Mesenchymal stem cell (in vitro differentiated cells and primary cell): ENCODE results near the gene EXOC4.

Experiments
- DNase-seq: peaks from one replicate; pipeline ENCODE4 v3.0.0-alpha.2; 2013
- H2AFZ ChIP-seq: one replicate; pipeline ENCODE4 v1.6.1; 2013; ENCODE audit warnings: low read depth, mild to moderate bottlenecking, control low read depth, inconsistent platforms, low read length, moderate library complexity
- H2AK5ac ChIP-seq: 2 replicates; pipeline ENCODE4 v1.6.1; 2013; ENCODE audit warnings: low read length, moderate library complexity, mild to moderate bottlenecking, inconsistent platforms; ENCODE audit not compliant: severe bottlenecking
- H2BK120ac ChIP-seq: one replicate; pipeline ENCODE4 v1.6.1; 2013; ENCODE audit warnings: low read depth, mild to moderate bottlenecking, inconsistent platforms, low read length, moderate library complexity
- H2BK12ac ChIP-seq, 2 experiments: one replicate each; pipeline ENCODE4 v1.6.1; 2013; ENCODE audit warnings: inconsistent platforms in 2 of 2, low read length in 2 of 2, mild to moderate bottlenecking in 2 of 2, moderate library complexity in 2 of 2, control low read depth in 1 of 2
- H2BK15ac ChIP-seq: one replicate; pipeline ENCODE4 v1.6.1; 2013; ENCODE audit warnings: mild to moderate bottlenecking, low read depth, inconsistent platforms; ENCODE audit not compliant: poor library complexity, severe bottlenecking
- H2BK5ac ChIP-seq: 2 replicates; pipeline ENCODE4 v1.6.1; 2013; ENCODE audit warnings: low read depth, mild to moderate bottlenecking, low read length, control low read depth, inconsistent platforms; ENCODE audit not compliant: poor library complexity, severe bottlenecking
- H3K14ac ChIP-seq, 2 experiments: one replicate each; pipeline ENCODE4 v1.6.1; 2013; ENCODE audit warnings: inconsistent platforms in 2 of 2, low read length in 2 of 2, control low read depth in 1 of 2, mild to moderate bottlenecking in 1 of 2, moderate library complexity in 1 of 2
- H3K18ac ChIP-seq, 2 experiments: one replicate each; pipeline ENCODE4 v1.6.1; 2013; ENCODE audit warnings: inconsistent platforms in 2 of 2, low read length in 2 of 2, control low read depth in 1 of 2, low read depth in 1 of 2, mild to moderate bottlenecking in 1 of 2
- H3K23ac ChIP-seq, 2 experiments: one replicate each; pipeline ENCODE4 v1.6.1; 2013; ENCODE audit warnings: inconsistent platforms in 2 of 2, low read length in 2 of 2, mild to moderate bottlenecking in 2 of 2, moderate library complexity in 2 of 2, control low read depth in 1 of 2
- H3K27ac ChIP-seq: 2 replicates; pipeline ENCODE4 v1.5.1; 2013; ENCODE audit warnings: mild to moderate bottlenecking, moderate library complexity, low read length, control low read depth, inconsistent platforms; ENCODE audit not compliant: poor library complexity, severe bottlenecking
- H3K27me3 ChIP-seq, 2 experiments: 2 replicates each; pipeline versions ENCODE4 v1.6.1 to v1.7.0; 2013; ENCODE audit warnings: low read length in 2 of 2, mild to moderate bottlenecking in 2 of 2, moderate library complexity in 2 of 2, control low read depth in 1 of 2, inconsistent platforms in 1 of 2; ENCODE audit not compliant: control insufficient read depth in 1 of 2, insufficient read depth in 1 of 2
- H3K36me3 ChIP-seq, 2 experiments: 2 replicates each; pipeline versions ENCODE4 v1.6.1 to v1.7.0; 2013; ENCODE audit warnings: low read length in 2 of 2, control low read depth in 1 of 2, inconsistent platforms in 1 of 2, low read depth in 1 of 2, mild to moderate bottlenecking in 1 of 2; ENCODE audit not compliant: insufficient read depth in 2 of 2, control insufficient read depth in 1 of 2
- H3K4ac ChIP-seq, 2 experiments: one replicate each; pipeline ENCODE4 v1.6.1; 2013; ENCODE audit warnings: inconsistent platforms in 2 of 2, low read length in 2 of 2, mild to moderate bottlenecking in 2 of 2, moderate library complexity in 2 of 2, control low read depth in 1 of 2, low read depth in 1 of 2
- H3K4me1 ChIP-seq: 2 replicates; pipeline ENCODE4 v1.6.1; 2013; ENCODE audit warnings: low read depth, low read length, control low read depth; ENCODE audit not compliant: control insufficient read depth, insufficient read depth
- H3K4me2 ChIP-seq: 2 replicates; pipeline ENCODE4 v1.6.1; 2013; ENCODE audit warnings: low read length, mild to moderate bottlenecking, inconsistent platforms; ENCODE audit not compliant: poor library complexity, severe bottlenecking
- H3K4me3 ChIP-seq, 2 experiments: 2 replicates each; pipeline versions ENCODE4 v1.5.1 to v1.7.0; 2013; ENCODE audit warnings: low read length in 2 of 2, mild to moderate bottlenecking in 2 of 2, control low read depth in 1 of 2, low read depth in 1 of 2; ENCODE audit not compliant: insufficient read depth in 1 of 2
- H3K79me1 ChIP-seq: replicated peaks from 2 replicates; pipeline ENCODE4 v1.6.1; 2013; ENCODE audit warnings: mild to moderate bottlenecking, control low read depth, low read length, inconsistent platforms; ENCODE audit not compliant: poor library complexity, severe bottlenecking
- H3K9ac ChIP-seq: 2 replicates; pipeline ENCODE4 v1.7.0; 2013; ENCODE audit warnings: mild to moderate bottlenecking, low read length, moderate library complexity
- H3K9me3 ChIP-seq: 2 replicates; pipeline ENCODE4 v1.7.0; 2013; ENCODE audit warnings: mild to moderate bottlenecking, low read length; ENCODE audit not compliant: control insufficient read depth
- H4K8ac ChIP-seq: one replicate; pipeline ENCODE4 v1.6.1; 2013; ENCODE audit warnings: inconsistent platforms, mild to moderate bottlenecking, low read length, moderate library complexity
- H4K91ac ChIP-seq: one replicate; pipeline ENCODE4 v1.6.1; 2013; ENCODE audit warnings: mild to moderate bottlenecking, low read length, inconsistent platforms
- WGBS: methylation state at CpG from one replicate; pipeline ENCODE4 v1.1.7; 2013; ENCODE audit warnings: mixed read lengths; 5-methylcytosine and 5-hydroxymethylcytosine counted together

EXOC4 gene

DNA sequence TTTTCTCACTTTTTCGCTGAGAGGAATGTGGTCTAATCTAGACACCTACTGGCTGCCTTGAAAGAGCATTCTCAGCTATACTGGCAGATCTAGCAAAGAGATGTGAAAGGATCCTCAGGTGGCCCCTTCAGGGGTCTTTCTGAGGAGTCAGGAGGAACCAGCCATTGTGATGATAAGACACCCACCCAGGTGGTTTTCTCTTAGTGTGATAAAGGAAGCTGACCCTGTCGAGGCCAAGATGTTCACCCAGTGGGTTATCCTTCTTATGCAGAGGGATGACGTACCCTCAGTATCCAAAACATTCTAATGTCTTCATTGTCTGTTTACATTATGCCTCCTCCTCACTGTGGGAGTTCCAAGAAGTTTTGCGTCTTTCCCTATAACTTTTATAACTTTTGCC is 776.0 kb downstream of the EXOC4 start:
- no peak for DNase-seq
- H2BK5ac ChIP-seq = no peak overlapping the region
- no peak overlapping the region for H3K14ac ChIP-seq
- no peaks in the 10 kb centered on the region for H3K9me3 ChIP-seq
- WGBS = 61% methylated on average over 4 of the region's 4 CpGs
- H3K23ac ChIP-seq = no peak overlapping the region
- no peak overlapping the region for H2BK15ac ChIP-seq
- H3K4me2 ChIP-seq = no peak overlapping the region
- H3K4me1 ChIP-seq = no peaks in the 10 kb centered on the region
- H2AFZ ChIP-seq = no peak overlapping the region
- no peak overlapping the region for H4K91ac ChIP-seq
- no peak overlapping the region for H3K18ac ChIP-seq
- H2AK5ac ChIP-seq = no peak overlapping the region
- H2BK12ac ChIP-seq = no peak overlapping the region
- peaks cover 0 to 2% of the 10 kb centered on the region in 2 experiments for H3K36me3 ChIP-seq
- H3K79me1 ChIP-seq = peaks cover 1% of the 10 kb centered on the region
- no peak overlapping the region for H3K4me3 ChIP-seq
- no peak overlapping the region for H3K9ac ChIP-seq
- no peaks in the 10 kb centered on the region for H3K27me3 ChIP-seq
- H3K27ac ChIP-seq = no peak overlapping the region
- no peak overlapping the region for H4K8ac ChIP-seq
- no peak overlapping the region for H2BK120ac ChIP-seq
- no peak overlapping the region for H3K4ac ChIP-seq

DNA sequence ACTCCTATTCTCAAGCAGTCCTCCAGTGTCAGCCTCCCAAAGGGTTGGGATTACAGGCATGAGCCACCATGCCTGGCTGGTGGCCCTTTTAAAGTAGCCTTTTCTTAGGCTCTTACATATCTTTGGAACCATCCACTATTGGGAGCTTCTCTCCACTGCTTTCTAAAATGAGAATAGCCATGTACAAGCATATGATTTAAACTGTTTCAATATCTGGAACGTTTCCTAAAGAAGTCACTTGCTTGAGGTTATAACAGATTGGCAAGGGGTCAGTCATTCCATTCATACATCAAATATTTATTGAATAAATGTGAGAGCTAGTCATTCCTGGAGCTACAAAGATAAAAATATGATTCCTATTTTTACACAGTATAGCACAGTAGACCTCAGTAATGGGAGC is 776.9 kb downstream of the EXOC4 start:
- Histone ChIP-seq H3K36me3 (peaks cover 0 to 2% of the 10 kb centered on the region in 2 experiments), H3K27ac (no peak overlapping the region)
- no peak for DNase-seq

DNA sequence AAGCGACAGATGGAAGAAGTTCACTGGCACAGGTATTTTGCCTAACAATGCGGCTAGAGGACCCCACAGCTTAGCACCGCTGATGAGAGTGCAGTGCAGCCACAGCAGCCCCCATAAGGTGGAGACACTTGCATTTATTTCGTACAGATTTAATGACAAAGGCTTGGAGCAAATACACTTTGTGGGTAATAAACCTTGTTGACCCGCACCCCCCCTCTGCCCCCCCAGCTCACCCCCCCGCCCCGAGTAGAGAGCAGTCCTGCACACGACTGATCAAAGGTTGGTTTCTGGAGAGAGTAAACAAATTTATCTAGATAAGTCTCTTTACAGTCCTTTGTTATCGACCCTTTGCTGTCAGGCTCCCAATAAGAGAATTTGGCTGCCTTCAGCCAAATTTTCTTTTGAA is 777.6 kb downstream of the EXOC4 start:
- H3K27me3 ChIP-seq = no peaks in the 10 kb centered on the region
- no peak overlapping the region for H2BK15ac ChIP-seq
- 95% methylated on average over 6 of the region's 9 CpGs for WGBS
- no peak overlapping the region for H3K14ac ChIP-seq
- H4K8ac ChIP-seq = no peak overlapping the region
- H3K4ac ChIP-seq = no peak overlapping the region
- H3K9me3 ChIP-seq = no peaks in the 10 kb centered on the region
- no peaks in the 10 kb centered on the region for H3K36me3 ChIP-seq
- no peaks in the 10 kb centered on the region for H3K79me1 ChIP-seq
- H3K9ac ChIP-seq = no peak overlapping the region
- H2BK12ac ChIP-seq = no peak overlapping the region
- no peak overlapping the region for H3K23ac ChIP-seq
- no peak overlapping the region for H2AK5ac ChIP-seq
- H3K18ac ChIP-seq = no peak overlapping the region
- no peak overlapping the region for H3K4me2 ChIP-seq
- no peak overlapping the region for H3K27ac ChIP-seq
- H2BK5ac ChIP-seq = no peak overlapping the region
- H2BK120ac ChIP-seq = no peak overlapping the region
- no peaks in the 10 kb centered on the region for H3K4me1 ChIP-seq
- no peak for DNase-seq
- H2AFZ ChIP-seq = no peak overlapping the region
- H4K91ac ChIP-seq = no peak overlapping the region
- H3K4me3 ChIP-seq = no peak overlapping the region

More for the DNA sequence above, 776.9 kb downstream of the EXOC4 start:
- Histone ChIP-seq H4K8ac (no peak overlapping the region), H3K18ac (no peak overlapping the region), H3K9me3 (no peaks in the 10 kb centered on the region), H3K14ac (no peak overlapping the region), H3K4ac (no peak overlapping the region), H2BK5ac (no peak overlapping the region), H3K9ac (no peak overlapping the region), H2BK12ac (no peak overlapping the region), H4K91ac (no peak overlapping the region), H3K4me3 (no peak overlapping the region), H2BK15ac (no peak overlapping the region), H2AFZ (no peak overlapping the region), H3K4me2 (no peak overlapping the region), H3K4me1 (no peaks in the 10 kb centered on the region), H2BK120ac (no peak overlapping the region), H2AK5ac (no peak overlapping the region), H3K79me1 (peaks cover 1% of the 10 kb centered on the region), H3K23ac (no peak overlapping the region), H3K27me3 (no peaks in the 10 kb centered on the region)
- no CpG with 5 or more reads among the region's 1 CpG for WGBS

DNA sequence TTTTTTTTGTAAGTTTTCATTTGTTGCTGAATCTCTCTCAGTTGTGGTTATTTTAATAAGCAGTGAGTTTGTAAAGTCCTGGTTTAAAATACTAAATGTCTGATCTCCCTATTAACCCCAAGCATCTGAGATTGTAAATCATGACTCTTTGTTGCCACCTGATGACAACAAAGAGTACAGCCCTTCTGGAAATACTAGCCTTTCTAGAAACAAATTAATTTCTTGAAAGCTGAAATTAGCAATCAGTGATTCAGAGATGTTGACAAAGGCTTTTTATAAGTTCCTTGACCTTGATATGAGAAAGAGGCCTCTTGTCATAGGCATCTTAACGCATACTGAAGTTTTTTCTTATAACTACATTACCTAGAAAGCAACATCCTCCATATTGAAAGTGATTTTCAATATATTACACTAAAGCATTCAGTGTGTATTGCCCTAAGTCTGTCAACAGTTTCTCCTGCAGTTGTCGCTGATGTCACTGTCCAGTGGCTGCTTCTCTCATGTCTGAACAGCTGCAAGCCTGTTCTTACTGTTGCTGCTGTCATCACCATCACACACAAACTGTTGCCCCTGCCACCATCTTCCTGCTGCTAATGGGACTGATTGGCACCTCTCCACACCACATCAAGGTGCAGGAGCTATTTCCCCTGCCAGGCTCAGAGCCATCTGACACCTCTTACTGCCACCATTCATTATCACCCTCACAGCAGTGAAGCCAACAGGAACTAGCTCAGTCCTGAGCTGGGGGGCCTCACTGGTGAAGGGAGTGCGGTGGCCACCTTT is 779.1 kb downstream of the EXOC4 start:
- no peak for DNase-seq
- no peak overlapping the region for H3K23ac ChIP-seq
- no peak overlapping the region for H2BK12ac ChIP-seq
- peak overlapping the region in 1 of 2 experiments; percentile 9 for H3K14ac ChIP-seq
- no peak overlapping the region for H3K18ac ChIP-seq
- no peak overlapping the region for H3K27ac ChIP-seq
- no peak overlapping the region for H2AFZ ChIP-seq
- no peak overlapping the region for H3K4me2 ChIP-seq
- H3K36me3 ChIP-seq = no peaks in the 10 kb centered on the region
- no peak overlapping the region for H2BK15ac ChIP-seq
- no peak overlapping the region for H2BK120ac ChIP-seq
- no peaks in the 10 kb centered on the region for H3K9me3 ChIP-seq
- H4K8ac ChIP-seq = no peak overlapping the region
- H3K27me3 ChIP-seq = no peaks in the 10 kb centered on the region
- H2BK5ac ChIP-seq = no peak overlapping the region
- no peaks in the 10 kb centered on the region for H3K4me1 ChIP-seq
- no peak overlapping the region for H3K9ac ChIP-seq
- H4K91ac ChIP-seq = no peak overlapping the region
- no peak overlapping the region for H3K4ac ChIP-seq
- WGBS = 98% methylated on average over 3 of the region's 3 CpGs
- H3K4me3 ChIP-seq = no peak overlapping the region
- no peak overlapping the region for H2AK5ac ChIP-seq
- H3K79me1 ChIP-seq = no peaks in the 10 kb centered on the region
